Fibroblast of pulmonary artery (primary cell): Measurements from ENCODE around the gene FASTKD3.
A peak's percentile ranks its signal among the peaks of the same experiment; 100 is the strongest.

ENCODE experiments used
- DNase-seq: peaks from one replicate; pipeline ENCODE4 v3.0.0-alpha.2; 2010; ENCODE audit warnings: low read depth
- H3K4me3 ChIP-seq: replicated peaks from 2 replicates; pipeline ENCODE4 v1.5.1; 2011; ENCODE audit warnings: low read depth, mild to moderate bottlenecking, control low read depth, low read length, moderate library complexity
- CTCF ChIP-seq: IDR thresholded peaks from 2 replicates; pipeline ENCODE4 v1.5.1; 2011; ENCODE audit warnings: mild to moderate bottlenecking, control low read depth, low read length, inconsistent platforms; ENCODE audit errors: missing control alignments

Gene FASTKD3

GRCh38 chr5:7871653-7872052, 2.8 kb upstream of the FASTKD3 start:
- no peak overlapping the region for H3K4me3 ChIP-seq
- no peak for DNase-seq
- TF ChIP-seq CTCF: no peak

GRCh38 chr5:7869474-7870136, 774 bp upstream of the FASTKD3 start:
- H3K4me3 ChIP-seq: peak overlapping the region; percentile 89
- peak; percentile 3 for DNase-seq
- TF ChIP-seq CTCF: no peak

- DNase-seq: no peak
- peak overlapping the region; percentile 89 for H3K4me3 ChIP-seq
- TF ChIP-seq CTCF: no peak
Observed at GRCh38 chr5:7868427-7868772, 431 bp downstream of the FASTKD3 start.

- DNase-seq: no peak
- no peak for TF ChIP-seq CTCF
- H3K4me3 ChIP-seq: no peak overlapping the region
Observed at GRCh38 chr5:7867260-7867659, 1.6 kb downstream of the FASTKD3 start.

GRCh38 chr5:7866196-7866595, 2.6 kb downstream of the FASTKD3 start:
- no peak for DNase-seq
- no peak overlapping the region for H3K4me3 ChIP-seq
- no peak for TF ChIP-seq CTCF

- no peak for DNase-seq
- TF ChIP-seq CTCF: no peak
- H3K4me3 ChIP-seq: no peak overlapping the region
Observed at GRCh38 chr5:7857926-7858632, 10.8 kb downstream of the FASTKD3 start.

GRCh38 chr5:7857361-7857760, 11.5 kb downstream of the FASTKD3 start:
- TF ChIP-seq CTCF: no peak
- no peak overlapping the region for H3K4me3 ChIP-seq
- DNase-seq: no peak
